PC-3 (cell line): ENCODE measurements around the gene WWC2.

Experiments
- CTCF ChIP-seq: fragments of 300-600 bp; sonication (generic); conservative IDR thresholded peaks from 2 replicates; pipeline ENCODE4 v1.5.1; 2017; ENCODE audit warnings: antibody characterized with exemption, low read depth, mild to moderate bottlenecking, low read length
- EZH2 ChIP-seq: fragments of 300-600 bp; sonication (generic); IDR thresholded peaks from one replicate; pipeline ENCODE4 v1.6.1; 2017; ENCODE audit warnings: antibody characterized with exemption, mild to moderate bottlenecking, low read length; ENCODE audit not compliant: unreplicated experiment
- EZH2phosphoT487 ChIP-seq: fragments of 300-600 bp; sonication (generic); IDR thresholded peaks from 2 replicates; pipeline ENCODE4 v1.6.1; 2018; ENCODE audit warnings: mild to moderate bottlenecking, antibody characterized with exemption, low read length, borderline replicate concordance

GRCh38 chr4:183268556-183268955 lies 169.5 kb downstream of the WWC2 start:
- no peak for TF ChIP-seq CTCF
- TF ChIP-seq EZH2, result no peak
- no peak for TF ChIP-seq EZH2phosphoT487
